Stimulated activated CD4-positive, alpha-beta T cell treated with anti-CD3 and anti-CD28 coated beads, Interleukin-15, amount 100 ng/mL, for 48 hours (primary cell): ENCODE results near the gene VPS13C.

Source experiments
- DNase-seq, 2 donors: peaks; one replicate each; pipeline ENCODE4 v3.0.0-alpha.2; 2020; ENCODE audit warnings: low read depth in 2 of 2

VPS13C gene

GRCh38 chr15:61856295-61856694 is 204.0 kb downstream of the VPS13C start:
- no peak for DNase-seq

- DNase-seq: no peak
Measured at GRCh38 chr15:61853195-61853594, 207.1 kb downstream of the VPS13C start.

DNA sequence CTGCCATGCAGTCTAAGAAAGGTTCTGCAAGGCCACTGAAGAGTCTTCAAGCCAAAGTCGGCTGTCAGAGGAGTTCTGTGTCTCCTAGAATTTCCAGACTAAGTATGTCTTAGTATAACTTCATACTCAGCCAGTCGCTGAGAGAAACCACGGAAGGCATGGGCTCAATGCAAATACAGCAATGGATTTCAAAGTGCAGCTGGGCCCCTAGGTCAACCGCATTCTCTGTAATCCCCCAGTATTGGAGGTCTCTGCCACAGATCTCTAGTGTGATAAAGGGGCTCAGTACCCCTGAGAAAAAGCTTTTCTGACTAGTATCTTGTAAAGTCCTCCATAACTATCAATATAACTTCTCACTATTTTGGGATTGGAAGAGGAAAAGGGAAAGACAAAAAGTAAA is 208.3 kb downstream of the VPS13C start:
- no peak for DNase-seq

GRCh38 chr15:61849447-61849846 is 210.8 kb downstream of the VPS13C start:
- no peak for DNase-seq

DNA sequence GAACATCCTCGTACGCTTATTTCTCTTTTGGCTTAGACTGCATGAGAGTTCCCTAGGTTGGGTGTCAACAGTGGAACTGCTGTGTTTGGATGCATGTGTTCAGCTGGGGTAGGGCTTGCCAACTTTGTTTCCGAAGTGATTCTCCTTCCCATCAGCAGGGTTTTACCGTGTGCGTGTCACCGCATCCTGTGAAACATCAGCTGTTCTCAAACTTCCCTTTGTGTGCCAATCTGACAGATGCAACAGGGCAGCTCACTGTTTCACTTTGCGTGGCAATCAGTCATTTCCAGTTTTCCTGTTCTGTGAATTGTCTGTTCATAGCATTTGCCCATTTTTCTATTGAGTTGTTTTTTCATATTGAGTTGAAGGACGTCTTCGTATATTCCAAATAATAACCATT is 218.8 kb downstream of the VPS13C start:
- no peak for DNase-seq

GRCh38 chr15:61840090-61840489 is 220.2 kb downstream of the VPS13C start:
- DNase-seq: no peak

DNA sequence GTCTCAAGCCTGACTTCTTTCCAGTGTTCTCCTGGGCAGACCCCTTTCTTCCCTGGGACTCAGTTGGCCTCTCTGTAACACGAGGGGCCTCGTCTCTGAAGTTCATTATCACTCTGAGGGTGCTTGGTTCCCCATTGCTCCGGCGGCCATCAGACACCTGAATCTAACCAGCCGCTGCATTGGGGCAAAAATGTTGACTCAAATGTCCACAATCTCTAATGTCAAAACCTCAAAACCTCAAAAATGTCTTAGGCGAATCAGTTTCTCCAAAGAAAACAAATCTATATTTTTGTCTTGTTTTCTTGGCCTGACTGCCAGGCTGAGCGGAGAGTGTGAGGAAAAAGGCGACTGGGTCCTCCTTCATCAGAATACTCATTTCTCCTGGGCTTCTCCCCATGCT is 220.7 kb downstream of the VPS13C start:
- no peak for DNase-seq

DNA sequence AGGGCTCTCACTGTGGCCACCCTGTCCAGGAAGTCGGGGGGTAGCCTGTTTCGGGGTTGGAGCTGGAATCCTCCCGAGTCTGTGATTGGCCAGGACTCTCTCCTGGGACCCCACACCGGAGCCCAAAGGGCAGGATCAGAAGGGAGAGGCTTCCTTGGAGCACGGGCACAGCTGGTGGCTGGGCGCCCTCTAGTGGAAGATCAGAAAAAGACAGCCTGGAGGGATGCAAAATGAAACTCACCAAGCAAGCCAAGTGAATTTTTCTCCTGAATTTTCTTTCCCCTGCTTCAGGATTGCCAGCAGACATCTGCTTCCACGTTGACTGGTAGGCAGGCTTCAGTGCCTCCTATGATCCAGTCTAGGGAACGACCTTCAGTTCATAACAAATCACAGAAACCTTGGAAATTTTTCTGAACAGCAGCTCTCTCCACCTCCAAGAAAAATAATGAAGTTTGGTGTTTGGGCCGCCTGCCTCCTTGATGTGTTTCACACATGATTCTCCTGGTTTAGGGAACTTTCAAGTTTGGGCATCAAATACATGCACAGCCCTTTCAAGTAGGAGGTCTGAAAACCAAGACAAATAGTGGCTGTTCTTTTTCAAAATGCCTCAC is 224.6 kb downstream of the VPS13C start:
- peak; percentile 11 to 39 for DNase-seq

DNA sequence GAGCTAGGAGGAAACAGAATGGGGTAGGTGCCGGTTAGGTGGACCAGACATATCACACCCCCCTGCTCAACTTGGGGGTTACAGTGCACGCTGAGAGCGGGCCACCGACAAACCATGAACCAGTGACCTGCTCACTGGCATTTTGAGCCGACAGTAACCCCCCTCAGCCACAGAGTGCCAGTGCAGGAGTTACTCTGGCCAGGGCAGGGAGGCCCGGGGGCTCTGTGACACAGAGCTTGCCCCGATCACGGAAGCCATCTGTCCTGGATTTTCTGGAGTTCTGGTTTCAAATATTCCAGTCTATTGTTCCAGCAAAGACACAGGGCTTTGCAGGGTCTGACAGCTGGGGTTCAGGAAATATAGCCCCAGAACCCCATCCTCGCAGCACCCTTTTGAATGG is 225.2 kb downstream of the VPS13C start:
- no peak for DNase-seq

GRCh38 chr15:61834076-61834697 is 226.1 kb downstream of the VPS13C start:
- DNase-seq: peak; percentile 49 to 68

DNA sequence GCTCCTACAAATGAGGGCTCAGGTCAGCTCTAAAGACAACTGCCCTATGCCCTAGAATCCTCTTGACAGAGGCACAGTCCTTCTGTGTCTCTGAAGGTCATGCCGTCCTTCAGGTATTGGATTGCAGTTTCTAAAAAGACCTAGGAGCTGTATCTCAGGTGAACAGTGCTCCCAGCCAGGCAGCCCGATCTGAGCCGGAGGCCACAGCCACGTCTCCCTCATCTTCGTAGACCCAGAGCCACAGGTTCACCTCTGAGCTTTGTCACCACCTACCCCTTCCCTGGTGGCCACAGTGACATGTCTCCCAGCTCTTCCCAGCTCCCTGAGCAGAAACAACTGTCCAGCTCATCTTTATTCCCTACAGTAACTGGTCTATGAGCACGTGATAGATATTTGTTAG is 228.0 kb downstream of the VPS13C start:
- no peak for DNase-seq

DNA sequence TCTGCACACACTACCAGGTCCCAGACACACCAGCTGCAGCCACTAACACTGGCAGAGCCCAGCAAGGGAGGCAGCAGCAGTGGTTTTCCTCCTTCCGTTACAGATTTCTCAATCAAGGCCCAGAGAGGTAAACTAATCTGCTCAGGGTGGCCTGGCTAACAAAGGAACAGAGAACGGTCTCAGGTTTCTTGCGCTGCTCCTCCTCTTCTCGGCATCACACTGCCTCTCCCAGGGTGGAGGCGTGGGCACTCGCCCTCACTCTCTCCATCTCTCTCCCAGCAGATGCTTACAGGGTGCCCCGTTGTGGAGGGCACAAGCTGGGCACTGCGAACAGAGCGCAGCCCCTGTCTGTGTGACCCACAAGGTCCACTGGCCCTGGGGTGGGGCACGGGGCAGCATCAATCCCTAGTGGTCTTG is 228.7 kb downstream of the VPS13C start:
- DNase-seq: no peak

DNA sequence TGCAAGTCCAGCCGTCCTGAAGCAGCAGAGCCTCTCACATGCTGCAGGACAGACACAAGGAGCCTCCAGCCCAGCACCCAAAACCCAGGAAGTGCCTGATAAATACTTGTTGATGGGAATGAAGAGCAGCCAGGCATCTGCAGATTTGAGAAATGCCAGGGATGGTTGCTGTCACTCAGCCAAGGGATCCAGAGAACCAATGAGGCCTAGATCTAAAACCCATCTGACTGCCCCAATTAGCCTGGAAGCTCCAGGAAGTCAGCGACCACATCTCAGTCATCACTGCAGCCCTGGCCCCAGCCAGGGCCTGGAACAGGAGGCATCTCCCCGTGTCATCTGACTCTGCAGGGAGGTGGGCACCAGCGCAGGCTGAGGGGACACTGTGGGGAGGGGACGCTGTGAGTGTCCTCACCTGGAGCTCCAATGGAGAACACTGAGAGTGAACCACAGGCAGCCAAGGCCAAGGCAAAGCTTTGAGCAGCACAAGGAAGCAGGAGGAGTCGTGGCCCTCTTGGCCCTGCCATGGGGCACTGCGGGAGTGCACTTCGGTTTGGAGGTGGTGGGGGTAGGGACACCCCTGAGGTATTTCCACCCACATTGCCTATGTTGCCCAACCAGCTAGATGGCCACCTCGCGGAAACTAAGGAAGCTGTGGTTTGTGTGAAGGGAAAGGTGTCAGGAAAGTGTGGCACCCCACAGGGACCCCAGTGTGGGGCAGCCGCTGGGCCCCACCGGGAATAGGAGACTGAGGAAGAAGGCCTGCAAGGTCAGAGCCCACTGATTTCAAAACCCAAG is 229.5 kb downstream of the VPS13C start:
- DNase-seq: no peak

DNA sequence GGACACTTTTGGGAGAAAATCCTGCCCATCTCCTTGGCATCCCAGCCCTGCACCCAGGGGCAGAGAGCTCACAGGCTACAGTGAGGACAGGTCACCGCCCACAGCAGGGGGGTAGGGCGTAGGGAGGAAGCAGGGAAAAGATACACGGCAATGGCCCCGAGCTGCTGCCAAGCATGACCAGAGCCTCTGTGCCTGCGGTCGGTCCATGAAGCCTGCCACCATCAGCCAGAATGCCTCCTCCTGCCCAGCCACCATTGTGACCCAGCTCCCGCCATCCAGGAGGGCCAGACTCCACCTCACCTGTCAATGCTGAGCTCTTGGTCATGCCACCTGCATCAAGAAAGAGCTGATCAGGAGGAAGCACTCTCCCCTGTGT is 230.7 kb downstream of the VPS13C start:
- no peak for DNase-seq

- DNase-seq: no peak
Measured at GRCh38 chr15:61828860-61829513, 231.3 kb downstream of the VPS13C start.

DNA sequence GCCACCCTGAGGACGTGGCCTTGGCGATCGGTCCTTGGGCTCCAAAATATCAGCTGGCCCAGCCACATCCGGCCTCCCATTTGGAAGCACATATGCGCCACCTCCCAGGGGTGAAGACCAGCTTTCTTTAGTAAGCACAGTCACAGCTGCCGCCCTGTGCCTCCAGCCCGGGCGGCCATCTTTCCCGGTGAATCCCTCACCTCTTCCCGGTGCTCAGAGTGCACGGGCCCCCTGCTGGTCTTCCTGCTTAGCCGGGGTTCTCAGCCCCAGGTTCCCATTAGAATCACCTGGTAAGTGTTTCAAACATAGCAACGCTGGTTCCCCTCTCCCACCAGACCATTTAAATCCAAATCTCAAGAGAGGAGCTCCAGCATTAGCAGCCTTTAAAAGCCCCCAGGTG is 232.2 kb downstream of the VPS13C start:
- DNase-seq: no peak

GRCh38 chr15:61827131-61827530 is 233.1 kb downstream of the VPS13C start:
- DNase-seq: no peak

GRCh38 chr15:61824291-61824690 is 236.0 kb downstream of the VPS13C start:
- no peak for DNase-seq

- no peak for DNase-seq
Measured at GRCh38 chr15:61822511-61822910, 237.7 kb downstream of the VPS13C start.

GRCh38 chr15:61820951-61821350 is 239.3 kb downstream of the VPS13C start:
- DNase-seq: no peak

DNA sequence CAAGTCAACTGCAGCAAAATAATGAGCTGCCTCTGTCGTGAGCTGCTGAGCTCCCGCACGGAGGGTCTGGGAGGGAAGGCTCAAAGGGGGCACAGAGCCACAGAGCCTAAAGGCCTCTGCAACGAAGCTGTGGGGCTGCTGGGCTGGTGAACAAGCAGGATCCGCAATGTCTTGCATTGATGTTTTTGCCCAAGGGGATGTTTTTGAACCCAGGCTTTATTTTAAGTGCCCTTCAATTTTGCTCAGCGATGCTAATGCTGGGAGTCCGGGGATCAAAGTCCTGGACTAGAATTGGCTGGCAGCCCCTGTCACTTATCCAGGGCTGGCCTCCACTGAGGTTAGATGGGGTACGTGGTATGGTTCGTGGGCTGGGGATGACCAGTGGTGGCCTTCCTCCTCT is 240.0 kb downstream of the VPS13C start:
- no peak for DNase-seq

GRCh38 chr15:61819386-61819785 is 240.9 kb downstream of the VPS13C start:
- DNase-seq: no peak

DNA sequence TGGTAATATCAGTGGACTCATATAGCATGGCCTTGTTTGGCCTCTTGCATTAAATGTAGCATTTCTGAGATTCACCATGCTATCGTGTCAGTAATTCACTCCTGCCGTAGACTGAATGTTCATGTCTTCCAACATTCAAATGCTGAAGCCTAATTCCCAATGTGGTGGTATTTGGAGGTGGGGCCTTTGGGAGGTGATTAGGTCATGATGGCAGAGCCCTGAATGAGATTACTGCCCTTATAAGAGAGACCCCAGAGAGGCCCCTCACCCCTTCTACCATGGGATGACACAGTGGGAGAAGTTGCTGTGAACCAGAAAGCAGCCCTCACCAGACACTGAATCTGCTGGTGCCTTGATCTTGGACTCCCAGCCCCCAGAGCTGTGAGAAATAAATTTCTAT is 241.4 kb downstream of the VPS13C start:
- DNase-seq: no peak
